Measurements from ENCODE around the gene TMC6. TPM values are rescaled to one million over a fixed set of nuclear protein-coding genes. Genes with fewer than 3 reads are reported as not detected.

The TMC6 gene
- total and polyA plus RNA-seq, 2 of the 13 experiments (the other 11 are each of a cell fraction or from before 2014, with no cell fraction given) = 48.4 to 99.1 TPM

- TF ChIP-seq ZNF576 (CRISPR knock-in tag; IDR thresholded peaks at IDR 0.05) (0 out of 2 replicates have a peak, but pooled peaks have one; percentile 56), PRPF4 (IDR thresholded peaks at IDR 0.05; ENCODE audit: low read depth, low read length, poor library complexity, severe bottlenecking) (peak; percentile 38), ARID3A (IDR thresholded peaks at IDR 0.05; ENCODE audit: low read depth, low read length) (no peak), ZNF543 (CRISPR knock-in tag; IDR thresholded peaks at IDR 0.05) (no peak; the same call in 1 of the 2 replicates), NR3C1 (CRISPR knock-in tag; IDR thresholded peaks at IDR 0.05) (no peak), ZNF577 (CRISPR knock-in tag; IDR thresholded peaks at IDR 0.05; ENCODE audit: borderline replicate concordance, low read depth) (no peak), ZFY (CRISPR knock-in tag; IDR thresholded peaks at IDR 0.05) (peak; percentile 63), ZNF569 (CRISPR knock-in tag; IDR thresholded peaks at IDR 0.05; ENCODE audit: borderline replicate concordance) (no peak), ZNF704 (CRISPR knock-in tag; IDR thresholded peaks at IDR 0.05; ENCODE audit: borderline replicate concordance) (no peak; the same call in 1 of the 2 replicates), U2AF2 (IDR thresholded peaks at IDR 0.05; ENCODE audit: low read depth, low read length) (no peak), BRCA1 (CRISPR knock-in tag; IDR thresholded peaks at IDR 0.05) (no peak), KLF13 (CRISPR knock-in tag; IDR thresholded peaks at IDR 0.05) (no peak), ATF1 (CRISPR knock-in tag; IDR thresholded peaks at IDR 0.05) (no peak), HINFP (CRISPR knock-in tag; IDR thresholded peaks at IDR 0.05; ENCODE audit: low read depth) (peak; percentile 67), KDM3A (CRISPR knock-in tag; IDR thresholded peaks at IDR 0.05; ENCODE audit: low read depth) (peak; percentile 95), HNRNPH1 (optimal IDR thresholded peaks at IDR 0.05; ENCODE audit: low read depth, low read length) (no peak), KLF6 (CRISPR knock-in tag; IDR thresholded peaks at IDR 0.05) (peak; percentile 30; the same call in 1 of the 2 replicates), JUNB (CRISPR knock-in tag; IDR thresholded peaks at IDR 0.05; ENCODE audit: borderline replicate concordance) (no peak), MEIS1 (CRISPR knock-in tag; IDR thresholded peaks at IDR 0.05; ENCODE audit: borderline replicate concordance) (peak; percentile 19; the same call in 1 of the 2 replicates), KLF16 (CRISPR knock-in tag; IDR thresholded peaks at IDR 0.05) (peak in 1 of 2 experiments; percentile 73; a peak in 1 of 4 replicates), ZBTB4 (CRISPR knock-in tag; IDR thresholded peaks at IDR 0.05; ENCODE audit: borderline replicate concordance) (no peak), ZNF616 (CRISPR knock-in tag; IDR thresholded peaks at IDR 0.05; ENCODE audit: low read depth) (0 out of 2 replicates have a peak, but pooled peaks have one; percentile 38)
Observed at GRCh38 chr17:78127239-78127887, 1.2 kb downstream of the TMC6 start (continued).

Data from HepG2 (cell line).